HepG2 (cell line): ENCODE measurements around the gene ALOX15. TPM values are rescaled to one million over a fixed set of nuclear protein-coding genes. Genes with fewer than 3 reads are reported as not detected.
"Not testable (repeated sequence)": the region's sequence is repeated elsewhere in the genome, so short reads cannot be mapped to it uniquely, and the experiment has no call there.

Experiments
- ATAC-seq: fragments of 200-7000 bp; cut with Tn5 transposase; 3 replicates; pipeline ENCODE4 v1.9.1; 2020; ENCODE audit warnings: mild to moderate bottlenecking, moderate library complexity
- BruUV-seq: library from RNA; stranded (reverse); fragments of 400-500 nt; replicated peaks from 2 replicates; lab custom pipeline; 2021; lab: Mats Ljungman, UMichigan
- CTCF ChIA-PET: fragments of 300-600 bp; formaldehyde crosslinking; extraction: SDS; loops from one replicate; lab custom pipeline; 2021; ENCODE audit warnings: low total read pairs, inconsistent platforms, low intra/inter-chr PET ratio; lab: Yijun Ruan, JAX
- POLR2A ChIA-PET: fragments of 350-600 bp; sonication (Branson Sonifier 250); formaldehyde crosslinking; loops from one replicate; lab custom pipeline; 2020; ENCODE audit warnings: antibody characterized with exemption, inconsistent platforms; lab: Yijun Ruan, JAX
- DNase-seq: peaks from one replicate; pipeline ENCODE4 v3.0.0-alpha.2; 2015; ENCODE audit warnings: low spot score
- FAIRE-seq: peaks from 3 replicates; lab custom pipeline; 2011; peaks lifted over from hg19 to GRCh38; lab: Jason Lieb, UNC
- H2AFZ ChIP-seq: one replicate; pipeline ENCODE4 v1.6.1; 2011; ENCODE audit warnings: low read length, inconsistent platforms
- H3K27ac ChIP-seq: fragments of 300-600 bp; 3 replicates; pipeline ENCODE4 v1.8.0; 2011; ENCODE audit warnings: mixed run types, mild to moderate bottlenecking, mixed read lengths, low read length, inconsistent platforms; ENCODE audit not compliant: insufficient read depth; ENCODE audit errors: extremely low read length
- H3K27me3 ChIP-seq, 2 experiments: fragments of 200-600 bp in 1 of 2; 2 replicates in 1 of 2; 3 replicates in 1 of 2; pipeline versions ENCODE4 v1.6.0 to v1.8.0; 2011; ENCODE audit warnings: low read length in 2 of 2, mild to moderate bottlenecking in 2 of 2, moderate library complexity in 2 of 2, inconsistent platforms in 1 of 2; ENCODE audit not compliant: insufficient read depth in 2 of 2, control insufficient read depth in 1 of 2
- H3K36me3 ChIP-seq, 2 experiments: fragments of 200-600 bp in 1 of 2; replicated peaks in 1 of 2; 2 replicates in 1 of 2; 3 replicates in 1 of 2; pipeline versions ENCODE4 v1.5.1 to v1.8.0; 2011; ENCODE audit warnings: low read length in 2 of 2, inconsistent platforms in 1 of 2; ENCODE audit not compliant: insufficient read depth in 2 of 2, control insufficient read depth in 1 of 2
- H3K4me1 ChIP-seq: 2 replicates; pipeline ENCODE4 v1.5.1; 2012; ENCODE audit warnings: low read length, inconsistent platforms; ENCODE audit not compliant: insufficient read depth
- H3K4me2 ChIP-seq: 2 replicates; pipeline ENCODE4 v1.6.0; 2011; ENCODE audit warnings: low read depth, low read length, inconsistent platforms
- H3K4me3 ChIP-seq, 3 experiments: fragments of 200-600 bp in 1 of 3; sonication (generic), shearing (Covaris generic) in 1 of 3; replicated peaks in 1 of 3; 2 replicates each; pipeline ENCODE4 v1.5.1; 2011 to 2016; ENCODE audit warnings: low read length in 3 of 3, inconsistent platforms in 2 of 3, low read depth in 2 of 3, mild to moderate bottlenecking in 2 of 3, control low read depth in 1 of 3, mixed read lengths in 1 of 3; ENCODE audit not compliant: insufficient read depth in 1 of 3
- H3K79me2 ChIP-seq: one replicate; pipeline ENCODE4 v1.6.1; 2011; ENCODE audit warnings: low read length, inconsistent platforms; ENCODE audit not compliant: insufficient read depth
- H3K9ac ChIP-seq: 2 replicates; pipeline ENCODE4 v1.6.0; 2011; ENCODE audit warnings: mild to moderate bottlenecking, low read depth, low read length, inconsistent platforms; ENCODE audit not compliant: insufficient read depth
- H3K9me3 ChIP-seq: 2 replicates; pipeline ENCODE4 v1.5.1; 2012; ENCODE audit warnings: mild to moderate bottlenecking, low read length
- H4K20me1 ChIP-seq: 2 replicates; pipeline ENCODE4 v1.6.0; 2011; ENCODE audit warnings: inconsistent platforms, mild to moderate bottlenecking, low read length, moderate library complexity; ENCODE audit not compliant: insufficient read depth
- HDAC2 ChIP-seq: sonication (generic); formaldehyde crosslinking; IDR thresholded peaks from 2 replicates; pipeline ENCODE4 v1.4.0; 2020; ENCODE audit warnings: missing genetic modification reagents
- HNF4G ChIP-seq, 2 experiments: sonication (generic) in 1 of 2; formaldehyde crosslinking in 1 of 2; IDR thresholded peaks; 2 replicates each; pipeline versions ENCODE4 v1.4.0 to v1.6.1; 2011 to 2020; ENCODE audit warnings: borderline replicate concordance in 2 of 2, low read depth in 2 of 2, mild to moderate bottlenecking in 2 of 2, low read length in 1 of 2, missing genetic modification reagents in 1 of 2, moderate library complexity in 1 of 2
- HOXA9 ChIP-seq: sonication (generic); formaldehyde crosslinking; IDR thresholded peaks from 2 replicates; pipeline ENCODE4 v1.8.1; 2022; ENCODE audit warnings: missing genetic modification reagents, mild to moderate bottlenecking, moderate library complexity, borderline replicate concordance
- ISL2 ChIP-seq: sonication (generic); formaldehyde crosslinking; IDR thresholded peaks from 2 replicates; pipeline ENCODE4 v1.5.0; 2020; ENCODE audit warnings: missing genetic modification reagents
- NFYB ChIP-seq: sonication (generic); formaldehyde crosslinking; IDR thresholded peaks from 2 replicates; pipeline ENCODE4 v1.4.0; 2020; ENCODE audit warnings: missing genetic modification reagents
- NFYC ChIP-seq: IDR thresholded peaks from 2 replicates; pipeline ENCODE4 v1.6.1; 2016; ENCODE audit warnings: missing genetic modification reagents, missing compliant biosample characterization
- TMF1 ChIP-seq: sonication (generic); formaldehyde crosslinking; IDR thresholded peaks from 2 replicates; pipeline ENCODE4 v1.8.1; 2022; ENCODE audit warnings: low read depth, missing genetic modification reagents
- ZNF138 ChIP-seq: sonication (generic); formaldehyde crosslinking; IDR thresholded peaks from 2 replicates; pipeline ENCODE4 v1.5.0; 2020; ENCODE audit warnings: mild to moderate bottlenecking, low read depth, missing genetic modification reagents
- ZNF335 ChIP-seq: sonication (generic); formaldehyde crosslinking; IDR thresholded peaks from 2 replicates; pipeline ENCODE4 v1.4.0; 2020; ENCODE audit warnings: missing genetic modification reagents
- ZNF614 ChIP-seq: IDR thresholded peaks from 2 replicates; pipeline ENCODE4 v1.6.1; 2018; ENCODE audit warnings: missing biosample characterization, missing genetic modification reagents, inconsistent platforms, borderline replicate concordance
- WGBS: methylation state at CpG from one replicate; pipeline ENCODE4 v1.1.6; 2017; ENCODE audit warnings: low lambda C conversion rate; 5-methylcytosine and 5-hydroxymethylcytosine counted together
- in situ Hi-C: cut with HindIII; loops from 2 replicates; pipeline ENCODE4 v1.10.0; 2017; ENCODE audit warnings: low pct_unique_long_range_greater_than_20kb; ENCODE audit not compliant: extremely low pct_ligation_motif_present
- intact Hi-C: fragments of 100-400 bp; cut with micrococcal nuclease; formaldehyde crosslinking; loops from one replicate; pipeline ENCODE4 v1.10.0; 2022; ENCODE audit not compliant: unreplicated experiment
- polyA plus RNA-seq, 8 experiments: library from polyadenylated mRNA; depleted of rRNA in 3 of 8; stranded (reverse) in 7 of 8; unstranded in 1 of 8; fragments of >200 nt; fragmentation: Illumina TruSeq in 4 of 8; extraction: Trizol in 4 of 8; gene quantifications; 2 replicates each; pipeline versions ENCODE4 v1.2.1 to v1.2.3, GENCODE V29; 2011 to 2016; ENCODE audit warnings: low read depth in 4 of 8, missing spikeins in 1 of 8, mixed read lengths in 1 of 8; ENCODE audit not compliant: insufficient read depth in 1 of 8
- total RNA-seq, 5 experiments: library from RNA; depleted of rRNA; stranded (reverse); fragments of >200 nt; fragmentation: Illumina TruSeq; extraction: Trizol; gene quantifications; 2 replicates each; pipeline ENCODE4 v1.2.3, GENCODE V29; 2016; ENCODE audit warnings: low read depth in 1 of 5
- TF ChIP-seq, protein P1 (sequence below): sonication (generic); formaldehyde crosslinking; IDR thresholded peaks from 2 replicates; pipeline ENCODE4 v1.4.0; 2020; ENCODE audit warnings: missing genetic modification reagents, borderline replicate concordance

Gene ALOX15
- total and polyA plus RNA-seq, 2 of the 13 experiments (the other 11 are each of a cell fraction or from before 2014, with no cell fraction given), result 0.04 TPM; not detected in 1

DNA sequence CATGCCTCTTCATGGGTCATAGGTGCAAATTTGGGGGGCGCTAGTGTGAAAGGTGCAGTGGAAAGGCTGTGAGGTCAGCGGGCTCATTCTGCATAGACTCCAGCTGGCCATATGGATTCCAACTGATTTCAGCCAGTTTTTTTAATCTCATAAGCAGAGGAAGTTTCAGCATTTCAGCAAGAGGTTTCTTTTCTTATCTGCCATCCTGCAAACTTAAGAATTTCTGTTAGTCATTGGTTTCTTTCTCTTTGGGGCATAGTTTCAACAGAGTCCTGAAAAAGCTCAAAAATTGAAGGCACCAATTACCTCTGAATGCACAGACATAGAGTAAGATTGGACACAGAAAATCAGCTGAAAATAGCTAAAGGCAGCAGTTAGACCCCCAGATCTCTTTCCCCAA is 16.2 kb upstream of the ALOX15 start (continued):
- TF ChIP-seq, protein P1, sequence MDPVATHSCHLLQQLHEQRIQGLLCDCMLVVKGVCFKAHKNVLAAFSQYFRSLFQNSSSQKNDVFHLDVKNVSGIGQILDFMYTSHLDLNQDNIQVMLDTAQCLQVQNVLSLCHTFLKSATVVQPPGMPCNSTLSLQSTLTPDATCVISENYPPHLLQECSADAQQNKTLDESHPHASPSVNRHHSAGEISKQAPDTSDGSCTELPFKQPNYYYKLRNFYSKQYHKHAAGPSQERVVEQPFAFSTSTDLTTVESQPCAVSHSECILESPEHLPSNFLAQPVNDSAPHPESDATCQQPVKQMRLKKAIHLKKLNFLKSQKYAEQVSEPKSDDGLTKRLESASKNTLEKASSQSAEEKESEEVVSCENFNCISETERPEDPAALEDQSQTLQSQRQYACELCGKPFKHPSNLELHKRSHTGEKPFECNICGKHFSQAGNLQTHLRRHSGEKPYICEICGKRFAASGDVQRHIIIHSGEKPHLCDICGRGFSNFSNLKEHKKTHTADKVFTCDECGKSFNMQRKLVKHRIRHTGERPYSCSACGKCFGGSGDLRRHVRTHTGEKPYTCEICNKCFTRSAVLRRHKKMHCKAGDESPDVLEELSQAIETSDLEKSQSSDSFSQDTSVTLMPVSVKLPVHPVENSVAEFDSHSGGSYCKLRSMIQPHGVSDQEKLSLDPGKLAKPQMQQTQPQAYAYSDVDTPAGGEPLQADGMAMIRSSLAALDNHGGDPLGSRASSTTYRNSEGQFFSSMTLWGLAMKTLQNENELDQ (CRISPR knock-in tag), result no peak
- no peak for TF ChIP-seq ZNF138 (CRISPR knock-in tag)

- DNase-seq, H3K4me2 ChIP-seq, H3K9me3 ChIP-seq, CTCF ChIA-PET, H3K79me2 ChIP-seq, H3K27ac ChIP-seq, H3K36me3 ChIP-seq, H3K27me3 ChIP-seq, H2AFZ ChIP-seq, ATAC-seq, in situ Hi-C loops, H4K20me1 ChIP-seq, FAIRE-seq, BruUV-seq, H3K4me1 ChIP-seq, POLR2A ChIA-PET, intact Hi-C loops, H3K4me3 ChIP-seq, H3K9ac ChIP-seq: not testable (repeated sequence)
- WGBS, result 43% methylated on average over 7 of the region's 7 CpGs
- TF ChIP-seq NFYC (peak; percentile 35; the same call in 1 of the 2 replicates), NFYB (CRISPR knock-in tag) (peak; percentile 70)
Observed at GRCh38 chr17:4655933-4656332, 14.5 kb upstream of the ALOX15 start.

DNA sequence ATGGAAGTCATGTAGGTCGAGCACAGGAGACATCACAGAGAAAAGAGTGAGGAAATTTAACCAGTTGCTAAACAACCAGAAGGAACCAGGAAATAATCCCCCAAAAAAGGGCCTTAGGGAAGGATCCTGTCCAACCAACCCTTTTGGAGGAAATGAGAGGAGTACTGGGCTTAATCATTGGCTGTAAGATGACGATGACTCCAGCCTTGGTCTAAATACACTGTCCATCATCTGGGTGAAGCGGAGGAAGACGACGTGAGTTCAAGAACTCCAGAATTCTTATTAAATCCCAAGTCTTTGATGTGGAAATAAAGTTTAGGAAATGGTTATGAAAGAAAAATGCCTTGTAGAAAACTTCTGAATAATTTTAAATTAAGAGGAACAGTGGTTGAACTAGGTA is 11.5 kb upstream of the ALOX15 start:
- no peak for TF ChIP-seq ZNF614 (CRISPR knock-in tag)
- no peak for TF ChIP-seq ZNF335 (CRISPR knock-in tag)
- TF ChIP-seq HOXA9 (CRISPR knock-in tag), result no peak
- TF ChIP-seq HNF4G (IDR thresholded peaks at IDR 0.05; ENCODE audit: borderline replicate concordance, low read depth, low read length), result no peak
- no peak for TF ChIP-seq HNF4G (CRISPR knock-in tag; IDR thresholded peaks at IDR 0.05; ENCODE audit: borderline replicate concordance, low read depth)
- no peak for TF ChIP-seq ISL2 (CRISPR knock-in tag)
- TF ChIP-seq HDAC2 (CRISPR knock-in tag), result no peak
- no peak for TF ChIP-seq TMF1 (CRISPR knock-in tag)
- no peak for DNase-seq
- no peaks in the 10 kb centered on the region for H3K9me3 ChIP-seq
- no peaks in the 10 kb centered on the region for H4K20me1 ChIP-seq
- H3K4me3 ChIP-seq, result no peak overlapping the region
- 60% methylated on average over 5 of the region's 5 CpGs for WGBS
- CTCF ChIA-PET, result no interaction called here
- no peak for ATAC-seq
- no peak overlapping the region for H2AFZ ChIP-seq
- H3K27me3 ChIP-seq, result no peaks in the 10 kb centered on the region
- no peak for FAIRE-seq
- H3K9ac ChIP-seq, result no peak overlapping the region
- POLR2A ChIA-PET, result no interaction called here
- in situ Hi-C loops (no loop called here), intact Hi-C loops (no loop called here)
- no peaks in the 10 kb centered on the region for H3K36me3 ChIP-seq
- no peak overlapping the region for H3K4me2 ChIP-seq
- BruUV-seq, result no TSS peak
- no peak overlapping the region for H3K27ac ChIP-seq
- peaks cover 18% of the 10 kb centered on the region for H3K4me1 ChIP-seq
- no peaks in the 10 kb centered on the region for H3K79me2 ChIP-seq
